H1 (cell line): ENCODE data around the gene KRT12. TPM values are rescaled to one million over a fixed set of nuclear protein-coding genes. Genes with fewer than 3 reads are reported as not detected.

ENCODE experiments used
- CTCF ChIA-PET: fragments of 300-600 bp; sonication (Branson Sonifier 250); formaldehyde crosslinking; loops from one replicate; lab custom pipeline; 2021; ENCODE audit not compliant: partially characterized antibody; lab: Charles Lee
- POLR2A ChIA-PET: fragments of 300-600 bp; sonication (Branson Sonifier 250); formaldehyde crosslinking; loops from one replicate; lab custom pipeline; 2021; ENCODE audit warnings: inconsistent platforms; ENCODE audit not compliant: partially characterized antibody; lab: Charles Lee
- DNase-seq, 2 experiments: peaks; one replicate each; pipeline versions ENCODE4 v3.0.0 to v3.0.0-alpha.2; 2010 to 2022; ENCODE audit warnings: low spot score in 2 of 2, low read depth in 1 of 2, mixed read lengths in 1 of 2
- FAIRE-seq: peaks from 2 replicates; lab custom pipeline; 2011; peaks lifted over from hg19 to GRCh38; lab: Jason Lieb, UNC
- H2AFZ ChIP-seq: 2 replicates; pipeline ENCODE4 v1.8.1; 2012; ENCODE audit warnings: low read length, inconsistent platforms
- H2AK5ac ChIP-seq: 2 replicates; pipeline ENCODE4 v1.6.1; 2013; ENCODE audit warnings: low read depth, low read length
- H2BK120ac ChIP-seq: replicated peaks from 2 replicates; pipeline ENCODE3; 2013; ENCODE audit warnings: low read depth, low read length, inconsistent platforms
- H2BK12ac ChIP-seq: 2 replicates; pipeline ENCODE4 v1.6.1; 2013; ENCODE audit warnings: low read depth, low read length
- H2BK15ac ChIP-seq: 2 replicates; pipeline ENCODE4 v1.6.1; 2013; ENCODE audit warnings: low read length
- H2BK20ac ChIP-seq: 2 replicates; pipeline ENCODE4 v1.6.1; 2013; ENCODE audit warnings: low read length
- H2BK5ac ChIP-seq: 2 replicates; pipeline ENCODE4 v1.6.1; 2013; ENCODE audit warnings: low read depth, low read length
- H3K14ac ChIP-seq: 2 replicates; pipeline ENCODE4 v1.6.1; 2013; ENCODE audit warnings: inconsistent platforms; ENCODE audit not compliant: insufficient read length
- H3K18ac ChIP-seq: 2 replicates; pipeline ENCODE4 v1.6.1; 2013; ENCODE audit warnings: low read length; ENCODE audit errors: extremely low read depth
- H3K23ac ChIP-seq: 2 replicates; pipeline ENCODE4 v1.6.1; 2013; ENCODE audit warnings: inconsistent platforms; ENCODE audit not compliant: insufficient read length
- H3K23me2 ChIP-seq: 2 replicates; pipeline ENCODE4 v1.6.1; 2013; ENCODE audit warnings: low read depth, low read length
- H3K27ac ChIP-seq: 2 replicates; pipeline ENCODE4 v1.6.1; 2011; ENCODE audit warnings: low read depth, low read length, inconsistent platforms
- H3K27me3 ChIP-seq, 4 experiments: replicated peaks in 1 of 4; 1 replicate in 1 of 4; 2 replicates in 3 of 4; pipeline versions ENCODE4 v1.6.1 to v1.8.1; 2011 to 2013; ENCODE audit warnings: low read length in 3 of 4, mild to moderate bottlenecking in 3 of 4, inconsistent platforms in 2 of 4, mixed read lengths in 2 of 4, moderate library complexity in 1 of 4; ENCODE audit not compliant: control insufficient read depth in 3 of 4, insufficient read depth in 3 of 4; ENCODE audit errors: extremely low read depth in 1 of 4
- H3K36me3 ChIP-seq, 4 experiments: 2 replicates each; pipeline versions ENCODE4 v1.6.1 to v1.8.1; 2011 to 2013; ENCODE audit warnings: mild to moderate bottlenecking in 4 of 4, low read length in 3 of 4, moderate library complexity in 2 of 4, control low read depth in 1 of 4, inconsistent platforms in 1 of 4; ENCODE audit not compliant: insufficient read depth in 4 of 4, control insufficient read depth in 2 of 4
- H3K4ac ChIP-seq: replicated peaks from 2 replicates; pipeline ENCODE3; 2013; ENCODE audit warnings: low read length, low read depth, mixed read lengths, inconsistent platforms; ENCODE audit not compliant: insufficient read length
- H3K4me1 ChIP-seq, 4 experiments: replicated peaks in 1 of 4; 1 replicate in 1 of 4; 2 replicates in 3 of 4; pipeline versions ENCODE4 v1.6.1 to v1.8.1; 2011 to 2013; ENCODE audit warnings: low read length in 3 of 4, inconsistent platforms in 2 of 4, mixed read lengths in 1 of 4; ENCODE audit not compliant: insufficient read depth in 4 of 4, control insufficient read depth in 3 of 4
- H3K4me2 ChIP-seq, 2 experiments: 2 replicates each; pipeline versions ENCODE4 v1.6.1 to v1.8.1; 2011 to 2013; ENCODE audit warnings: low read depth in 2 of 2, low read length in 2 of 2, control low read depth in 1 of 2, inconsistent platforms in 1 of 2, mild to moderate bottlenecking in 1 of 2; ENCODE audit not compliant: insufficient read depth in 1 of 2
- H3K4me3 ChIP-seq, 4 experiments: fragments of 200-600, 300-600 bp in 1 of 4; sonication (generic), shearing (Covaris generic), sonication (Bioruptor Twin) in 1 of 4; 2 replicates each; pipeline versions ENCODE4 v1.5.1 to v1.8.1; 2011 to 2016; ENCODE audit warnings: low read length in 4 of 4, low read depth in 3 of 4, control low read depth in 2 of 4, inconsistent platforms in 2 of 4, mild to moderate bottlenecking in 2 of 4, mixed read lengths in 1 of 4, moderate library complexity in 1 of 4; ENCODE audit not compliant: insufficient read depth in 2 of 4; ENCODE audit errors: extremely low read depth in 1 of 4
- H3K56ac ChIP-seq: replicated peaks from 2 replicates; pipeline ENCODE3; 2013; ENCODE audit warnings: low read depth, mild to moderate bottlenecking, mixed read lengths, low read length, inconsistent platforms; ENCODE audit not compliant: insufficient read length
- H3K79me1 ChIP-seq: 2 replicates; pipeline ENCODE4 v1.6.1; 2013; ENCODE audit warnings: low read depth, low read length, control low read depth
- H3K79me2 ChIP-seq, 2 experiments: 2 replicates each; pipeline versions ENCODE4 v1.6.1 to v1.8.1; 2012 to 2013; ENCODE audit warnings: low read length in 2 of 2, mild to moderate bottlenecking in 2 of 2, inconsistent platforms in 1 of 2; ENCODE audit not compliant: insufficient read depth in 2 of 2, control insufficient read depth in 1 of 2
- H3K9ac ChIP-seq, 4 experiments: replicated peaks in 1 of 4; 1 replicate in 1 of 4; 2 replicates in 3 of 4; pipeline versions ENCODE4 v1.6.1 to v1.8.1; 2011 to 2013; ENCODE audit warnings: low read depth in 3 of 4, low read length in 3 of 4, control low read depth in 2 of 4, mild to moderate bottlenecking in 2 of 4, moderate library complexity in 2 of 4, inconsistent platforms in 1 of 4; ENCODE audit errors: extremely low read depth in 1 of 4
- H3K9me3 ChIP-seq, 2 experiments: 2 replicates each; pipeline versions ENCODE4 v1.6.1 to v1.8.1; 2012 to 2013; ENCODE audit warnings: mild to moderate bottlenecking in 2 of 2, moderate library complexity in 2 of 2, control low read depth in 1 of 2, inconsistent platforms in 1 of 2, low read depth in 1 of 2, low read length in 1 of 2, mixed read lengths in 1 of 2; ENCODE audit not compliant: insufficient read depth in 2 of 2
- H4K20me1 ChIP-seq, 2 experiments: replicated peaks in 1 of 2; 2 replicates each; pipeline versions ENCODE3 to v1.8.1; 2011 to 2013; ENCODE audit warnings: inconsistent platforms in 2 of 2, low read length in 2 of 2, mild to moderate bottlenecking in 1 of 2; ENCODE audit not compliant: insufficient read depth in 2 of 2, control insufficient read depth in 1 of 2
- H4K5ac ChIP-seq: 2 replicates; pipeline ENCODE4 v1.6.1; 2013; ENCODE audit warnings: low read length, low read depth, mixed read lengths, inconsistent platforms; ENCODE audit not compliant: insufficient read length
- H4K8ac ChIP-seq: 2 replicates; pipeline ENCODE4 v1.8.0; 2013; ENCODE audit warnings: mild to moderate bottlenecking, moderate library complexity, low read length, inconsistent platforms; ENCODE audit not compliant: insufficient read depth; ENCODE audit errors: extremely low read depth
- H4K91ac ChIP-seq: replicated peaks from 2 replicates; pipeline ENCODE3; 2013; ENCODE audit warnings: low read length, mixed read lengths, inconsistent platforms; ENCODE audit not compliant: insufficient read length
- GABPA ChIP-seq: IDR thresholded peaks from 2 replicates; pipeline ENCODE4 v1.6.1; 2011; ENCODE audit warnings: mild to moderate bottlenecking, low read length, moderate library complexity, borderline replicate concordance; ENCODE audit not compliant: insufficient read depth
- HDAC2 ChIP-seq, 2 experiments: fragments of 300-600 bp in 1 of 2; sonication (generic) in 1 of 2; IDR thresholded peaks; 2 replicates each; pipeline ENCODE4 v1.6.1; 2011 to 2012; ENCODE audit warnings: low read depth in 2 of 2, low read length in 2 of 2, mild to moderate bottlenecking in 2 of 2, moderate library complexity in 2 of 2, borderline replicate concordance in 1 of 2, inconsistent platforms in 1 of 2
- MAFK ChIP-seq: IDR thresholded peaks from 2 replicates; pipeline ENCODE4 v1.6.1; 2012; ENCODE audit warnings: low read depth, mild to moderate bottlenecking, improper control_type of control experiment, low read length
- SIX5 ChIP-seq: IDR thresholded peaks from 2 replicates; pipeline ENCODE4 v1.6.1; 2011; ENCODE audit warnings: mild to moderate bottlenecking, low read depth, low read length
- WGBS, 2 experiments: shearing (Covaris generic) in 1 of 2; methylation state at CpG; one replicate each; pipeline versions ENCODE4 v1.1.6 to v1.1.7; 2013 to 2015; ENCODE audit warnings: low lambda C conversion rate in 2 of 2, mixed read lengths in 2 of 2, inconsistent platforms in 1 of 2, low coverage in 1 of 2, missing lambda C conversion rate in 1 of 2; ENCODE audit not compliant: insufficient replicate concordance in 2 of 2, insufficient coverage in 1 of 2, insufficient read length in 1 of 2; ENCODE audit errors: extremely low coverage in 1 of 2, missing lambda C conversion rate in 1 of 2; 5-methylcytosine and 5-hydroxymethylcytosine counted together
- polyA plus RNA-seq, 7 experiments: library from polyadenylated mRNA; depleted of rRNA in 3 of 7; stranded (reverse) in 5 of 7; unstranded in 2 of 7; fragments of >200 nt in 5 of 7; fragments of 200-250 nt in 2 of 7; gene quantifications; 1 replicate in 5 of 7; 2 replicates in 1 of 7; 4 replicates in 1 of 7; pipeline versions ENCODE4 v1.2.1 to v1.2.3, GENCODE V29; 2011 to 2013; ENCODE audit warnings: missing spikeins in 2 of 7, mixed read lengths in 2 of 7
- total RNA-seq: library from RNA; stranded (reverse); fragmentation: NEBNext Ultra II Directional; extraction: Animal tissue kit (Norgen Biotek cat#: 25700); gene quantifications from 2 replicates; pipeline ENCODE4 v1.2.1, GENCODE V29; 2021

KRT12 gene
- total and polyA plus RNA-seq, 2 of the 8 experiments (the other 6 are each of a cell fraction or from before 2014, with no cell fraction given) = not detected

- no peaks in the 10 kb centered on the region for H3K36me3 ChIP-seq
- no peaks in the 10 kb centered on the region; a peak in 1 of 4 replicates for H3K9me3 ChIP-seq
- no peak overlapping the region for H2BK12ac ChIP-seq
- no peak overlapping the region for H2BK20ac ChIP-seq
- no peak overlapping the region for H3K4me3 ChIP-seq
- no peak overlapping the region for H3K9ac ChIP-seq
- ChIA-PET POLR2A (no interaction called here), CTCF (interaction anchor here (0.6 to 6.6 kb wide), 6 partner anchors 508 to 1622 kb away, joined by 3 to 42 read pairs (median 3); no protein-coding TSS in a partner anchor)
- no peak overlapping the region for H4K5ac ChIP-seq
- H2AFZ ChIP-seq = no peak overlapping the region
- H4K8ac ChIP-seq = no peak overlapping the region
- no peak overlapping the region for H3K27ac ChIP-seq
- TF ChIP-seq MAFK = no peak
- no peak for TF ChIP-seq HDAC2 (IDR thresholded peaks at IDR 0.05; ENCODE audit: borderline replicate concordance in 1 of 2, low read depth in 2 of 2, low read length in 2 of 2)
- TF ChIP-seq GABPA = no peak
- no peak for TF ChIP-seq SIX5
- no peaks in the 10 kb centered on the region for H3K79me2 ChIP-seq
- H3K4me2 ChIP-seq = no peak overlapping the region
- H2BK5ac ChIP-seq = no peak overlapping the region
- H2BK15ac ChIP-seq = no peak overlapping the region
- no peak overlapping the region for H3K56ac ChIP-seq
- peaks cover 0 to 4% (median 0%) of the 10 kb centered on the region in 4 experiments; a peak in 1 of 7 replicates for H3K27me3 ChIP-seq
- H3K4ac ChIP-seq = no peak overlapping the region
- no peak overlapping the region for H3K23ac ChIP-seq
- no peaks in the 10 kb centered on the region; the same call in 1 of the 2 replicates for H3K23me2 ChIP-seq
- no peak for DNase-seq
- H3K4me1 ChIP-seq = peaks cover 0 to 5% (median 0%) of the 10 kb centered on the region in 4 experiments; a peak in 3 of 7 replicates
- H4K91ac ChIP-seq = no peak overlapping the region
- no peaks in the 10 kb centered on the region for H4K20me1 ChIP-seq
- H2BK120ac ChIP-seq = no peak overlapping the region
- FAIRE-seq = no peak
- WGBS, 2 experiments = 89% methylated on average over 2 of the region's 2 CpGs; no CpG with 5 or more reads in 1 of the 2 experiments
- H2AK5ac ChIP-seq = no peak overlapping the region
- no peak overlapping the region for H3K18ac ChIP-seq
- H3K79me1 ChIP-seq = no peaks in the 10 kb centered on the region
- no peak overlapping the region for H3K14ac ChIP-seq
These were observed 7.5 kb downstream of the KRT12 start for GRCh38 chr17:40859536-40859935.
